Keratinocyte (primary cell): ENCODE results near the gene UGT1A4.

Experiments
- CTCF ChIP-seq, 3 experiments: IDR thresholded peaks in 1 of 3; conservative IDR thresholded peaks in 1 of 3; optimal IDR thresholded peaks in 1 of 3; 2 replicates in 2 of 3; 3 replicates in 1 of 3; pipeline versions ENCODE3 to v1.5.1; 2011; ENCODE audit warnings: low read length in 3 of 3, mild to moderate bottlenecking in 3 of 3, moderate library complexity in 2 of 3, control low read depth in 1 of 3, inconsistent platforms in 1 of 3; ENCODE audit not compliant: insufficient read depth in 2 of 3; ENCODE audit errors: extremely low read depth in 1 of 3
- EZH2 ChIP-seq: IDR thresholded peaks from one replicate; pipeline ENCODE4 v1.6.1; 2012; ENCODE audit warnings: inconsistent platforms, mild to moderate bottlenecking, low read length, moderate library complexity

- TF ChIP-seq CTCF (optimal IDR thresholded peaks at IDR 0.05 in 1 of 3, IDR thresholded peaks at IDR 0.05 in 1 of 3, conservative IDR thresholded peaks at IDR 0.05 in 1 of 3; ENCODE audit: extremely low read depth in 1 of 3, insufficient read depth in 2 of 3, low read length in 3 of 3) (no peak), EZH2 (no peak)
Observed at GRCh38 chr2:233747283-233747544, 28.7 kb downstream of the UGT1A4 start.
